GM23338 (cell line): ENCODE measurements around the gene C2orf68. TPM values are rescaled to one million over a fixed set of nuclear protein-coding genes. Genes with fewer than 3 reads are reported as not detected.

Source experiments
- ATAC-seq: fragments of 200-7000 bp; cut with Tn5 transposase; 3 replicates; pipeline ENCODE4 v1.9.1; 2020
- DNase-seq: peaks from one replicate; pipeline ENCODE4 v3.0.0-alpha.2; 2015; ENCODE audit warnings: low spot score
- H2AFZ ChIP-seq: fragments of 200-600 bp; sonication (generic); 2 replicates; pipeline ENCODE4 v1.8.0; 2016; ENCODE audit warnings: antibody characterized with exemption, mild to moderate bottlenecking, moderate library complexity
- H3F3A ChIP-seq: fragments of 200-600 bp; sonication (generic); replicated peaks from 2 replicates; pipeline ENCODE4 v1.8.0; 2017; ENCODE audit warnings: antibody characterized with exemption, mixed run types, low read depth
- H3K27ac ChIP-seq: fragments of 200-600 bp; sonication (generic); 2 replicates; pipeline ENCODE4 v1.6.1; 2016; ENCODE audit warnings: low read depth
- H3K27me3 ChIP-seq: fragments of 200-600 bp; sonication (generic); 2 replicates; pipeline ENCODE4 v1.8.0; 2016; ENCODE audit warnings: mild to moderate bottlenecking, mixed run types, moderate library complexity; ENCODE audit not compliant: insufficient read depth
- H3K36me3 ChIP-seq: fragments of 200-600 bp; sonication (generic); 2 replicates; pipeline ENCODE4 v1.8.0; 2016; ENCODE audit warnings: mild to moderate bottlenecking; ENCODE audit not compliant: insufficient read depth
- H3K4me1 ChIP-seq: fragments of 200-600 bp; sonication (generic); 2 replicates; pipeline ENCODE4 v1.8.0; 2016; ENCODE audit warnings: mild to moderate bottlenecking, moderate library complexity; ENCODE audit not compliant: insufficient read depth
- H3K4me2 ChIP-seq: fragments of 200-600 bp; sonication (generic); 2 replicates; pipeline ENCODE4 v1.7.1; 2017; ENCODE audit warnings: mixed run types
- H3K4me3 ChIP-seq: fragments of 200-600 bp; sonication (generic); 2 replicates; pipeline ENCODE4 v1.6.1; 2016; ENCODE audit warnings: mixed run types
- H3K79me2 ChIP-seq: fragments of 200-600 bp; sonication (generic); replicated peaks from 2 replicates; pipeline ENCODE4 v1.8.0; 2017; ENCODE audit warnings: mild to moderate bottlenecking; ENCODE audit not compliant: insufficient read depth
- H3K9me2 ChIP-seq: fragments of 200-600 bp; sonication (generic); 2 replicates; pipeline ENCODE4 v1.8.0; 2017; ENCODE audit not compliant: insufficient read depth
- H4K20me1 ChIP-seq: fragments of 200-600 bp; sonication (generic); replicated peaks from 2 replicates; pipeline ENCODE4 v1.8.0; 2017; ENCODE audit warnings: mild to moderate bottlenecking; ENCODE audit not compliant: insufficient read depth
- H3K27ac Mint-ChIP-seq: 2 replicates; pipeline ENCODE4 v1.8.0; 2020; ENCODE audit warnings: inconsistent platforms, mild to moderate bottlenecking, moderate library complexity, mixed read lengths
- H3K27me3 Mint-ChIP-seq: 3 replicates; pipeline ENCODE4 v1.8.0; 2022; ENCODE audit warnings: low read depth, mild to moderate bottlenecking, moderate library complexity, mixed read lengths, inconsistent platforms; ENCODE audit not compliant: insufficient read depth, poor library complexity
- H3K36me3 Mint-ChIP-seq: 3 replicates; pipeline ENCODE4 v1.8.0; 2021; ENCODE audit warnings: low read depth, mild to moderate bottlenecking, inconsistent platforms, moderate library complexity, mixed read lengths
- H3K4me1 Mint-ChIP-seq: 3 replicates; pipeline ENCODE4 v1.8.0; 2020; ENCODE audit warnings: mild to moderate bottlenecking, inconsistent platforms, mixed read lengths
- H3K4me3 Mint-ChIP-seq: 3 replicates; pipeline ENCODE4 v1.8.0; 2021; ENCODE audit warnings: moderate library complexity, mild to moderate bottlenecking, inconsistent platforms, mixed read lengths
- H3K9me3 Mint-ChIP-seq: 3 replicates; pipeline ENCODE4 v1.8.0; 2020; ENCODE audit warnings: moderate library complexity, mild to moderate bottlenecking, inconsistent platforms, mixed read lengths
- CREB1 ChIP-seq: fragments of 250-450 bp; sonication (Bioruptor Pico); IDR thresholded peaks from 2 replicates; pipeline ENCODE4 v1.5.0; 2020; ENCODE audit warnings: low read depth, mild to moderate bottlenecking, moderate library complexity
- CTCF ChIP-seq, 2 experiments: fragments of 200-600 bp in 1 of 2; sonication (generic) in 1 of 2; conservative IDR thresholded peaks; 2 replicates each; pipeline versions ENCODE4 v1.5.1 to v1.6.1; 2016 to 2017; ENCODE audit warnings: antibody characterized with exemption in 2 of 2, low read depth in 2 of 2, mild to moderate bottlenecking in 2 of 2, moderate library complexity in 1 of 2
- EZH2 ChIP-seq: fragments of 200-600 bp; sonication (generic); IDR thresholded peaks from one replicate; pipeline ENCODE4 v1.8.0; 2017; ENCODE audit warnings: antibody characterized with exemption, mild to moderate bottlenecking, low read depth; ENCODE audit not compliant: unreplicated experiment
- EZH2phosphoT487 ChIP-seq: fragments of 200-600 bp; sonication (generic); IDR thresholded peaks from one replicate; pipeline ENCODE4 v1.8.1; 2018; ENCODE audit warnings: antibody characterized with exemption; ENCODE audit not compliant: unreplicated experiment
- JUNB ChIP-seq: IDR thresholded peaks from one replicate; pipeline ENCODE4 v1.6.1; 2016; ENCODE audit warnings: antibody characterized with exemption; ENCODE audit not compliant: unreplicated experiment
- NANOG ChIP-seq: IDR thresholded peaks from 2 replicates; pipeline ENCODE4 v1.6.1; 2016; ENCODE audit warnings: antibody characterized with exemption, borderline replicate concordance
- POLR2AphosphoS5 ChIP-seq: IDR thresholded peaks from 2 replicates; pipeline ENCODE4 v1.6.1; 2016; ENCODE audit warnings: antibody characterized with exemption, low read depth
- REST ChIP-seq: IDR thresholded peaks from one replicate; pipeline ENCODE4 v1.6.1; 2018; ENCODE audit warnings: antibody characterized with exemption; ENCODE audit not compliant: unreplicated experiment
- STAT1 ChIP-seq: IDR thresholded peaks from one replicate; pipeline ENCODE4 v1.6.1; 2016; ENCODE audit warnings: antibody characterized with exemption; ENCODE audit not compliant: unreplicated experiment
- ZNF114 ChIP-seq: fragments of 250-450 bp; sonication (Bioruptor Pico); IDR thresholded peaks from 2 replicates; pipeline ENCODE4 v1.5.0; 2020; ENCODE audit warnings: mild to moderate bottlenecking, moderate library complexity
- ZNF331 ChIP-seq: fragments of 250-450 bp; sonication (Bioruptor Pico); IDR thresholded peaks from 2 replicates; pipeline ENCODE4 v1.5.0; 2020; ENCODE audit warnings: low read depth, mild to moderate bottlenecking, moderate library complexity
- ZNF462 ChIP-seq: fragments of 250-450 bp; sonication (Bioruptor Pico); IDR thresholded peaks from 2 replicates; pipeline ENCODE4 v1.5.0; 2020; ENCODE audit warnings: mild to moderate bottlenecking, moderate library complexity
- polyA plus RNA-seq: library from polyadenylated mRNA; unstranded; fragments of >200 nt; fragmentation: Nextera tagmentation; extraction: Ambion mirVana; gene quantifications from 2 replicates; pipeline ENCODE4 v1.2.1, GENCODE V29; 2016
- total RNA-seq: library from RNA; depleted of rRNA; stranded (reverse); fragments of >200 nt; shearing (Covaris generic); gene quantifications from 2 replicates; pipeline ENCODE4 v1.2.3, GENCODE V29; 2014
- TF ChIP-seq, protein P1 (sequence below): IDR thresholded peaks from 2 replicates; pipeline ENCODE4 v1.6.1; 2016; ENCODE audit warnings: antibody characterized with exemption

C2orf68 gene
- total and polyA plus RNA-seq, 2 experiments from 2014 or later = 26.8 to 76.4 TPM

DNA sequence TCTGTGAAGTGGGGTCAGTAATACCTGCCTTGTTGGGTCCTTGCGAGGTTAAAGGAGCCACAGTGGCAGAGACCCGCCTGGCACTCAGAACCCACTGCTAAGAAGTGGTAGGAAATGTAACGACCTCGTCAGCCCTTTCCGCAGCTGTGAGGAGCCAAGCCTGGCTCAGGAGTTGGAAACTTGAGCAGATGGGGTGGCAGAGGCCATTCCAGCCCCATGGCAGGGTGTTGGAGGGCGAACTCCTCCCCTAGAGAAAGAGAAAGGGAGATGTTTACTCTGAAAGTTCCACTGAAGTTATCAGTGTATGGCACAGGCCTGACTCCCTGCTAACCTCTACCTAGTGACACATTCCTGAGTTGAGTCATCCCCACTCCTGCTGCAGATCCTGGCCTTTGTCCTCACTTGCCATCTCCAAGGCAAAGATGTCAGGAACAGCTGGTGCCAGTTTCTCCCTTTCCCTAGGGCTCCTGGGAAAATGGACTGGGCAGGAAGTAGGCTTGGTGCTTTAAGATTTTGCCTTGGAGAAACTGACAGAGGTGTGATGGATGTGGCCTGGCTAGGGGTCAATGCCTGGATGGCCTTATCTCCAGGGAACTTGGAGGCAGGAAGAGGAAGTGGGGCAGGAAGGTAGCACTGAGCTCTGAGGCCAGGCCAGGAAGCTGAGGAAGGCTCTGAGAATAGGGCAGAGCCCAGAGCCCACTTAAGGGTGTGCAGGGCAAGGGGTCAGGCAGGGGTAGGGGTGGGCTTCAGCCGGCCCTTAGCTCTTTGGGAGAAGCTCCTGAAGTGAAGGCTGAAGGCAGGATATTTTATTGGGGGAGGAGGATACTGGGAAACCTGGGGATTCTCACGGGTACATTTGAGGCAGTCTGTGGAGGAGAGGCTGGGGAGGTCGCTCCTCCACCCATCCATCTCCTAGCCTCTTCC is 26.7 kb downstream of the C2orf68 start:
- peak overlapping the region; percentile 65 for H3K4me3 ChIP-seq
- Mint-ChIP-seq H3K9me3 (0 out of 3 replicates have a peak, but pooled peaks cover 3% of the 10 kb centered on the region), H3K4me1 (peaks cover 11% of the 10 kb centered on the region), H3K4me3 (peak overlapping the region; percentile 63), H3K27me3 (peaks cover 28% of the 10 kb centered on the region), H3K27ac (no peak overlapping the region), H3K36me3 (peaks cover 10% of the 10 kb centered on the region; the same call in 1 of the 3 replicates)
- 0 out of 2 replicates have a peak, but pooled peaks cover 3% of the 10 kb centered on the region for H3F3A ChIP-seq
- ATAC-seq (peak; percentile 37), DNase-seq (peak; percentile 29)
- peaks cover 31% of the 10 kb centered on the region for H3K27me3 ChIP-seq
- H4K20me1 ChIP-seq = no peaks in the 10 kb centered on the region
- H3K4me2 ChIP-seq = peak overlapping the region; percentile 86
- no peak overlapping the region for H3K27ac ChIP-seq
- TF ChIP-seq REST (no peak), STAT1 (no peak), ZNF462 (CRISPR knock-in tag) (no peak), CREB1 (no peak), JUNB (no peak), ZNF331 (CRISPR knock-in tag) (no peak), EZH2phosphoT487 (no peak), ZNF114 (CRISPR knock-in tag) (no peak), CTCF (conservative IDR thresholded peaks at IDR 0.05; ENCODE audit: low read depth in 2 of 2) (no peak), NANOG (no peak), POLR2AphosphoS5 (no peak), EZH2 (no peak)
- TF ChIP-seq, protein P1, sequence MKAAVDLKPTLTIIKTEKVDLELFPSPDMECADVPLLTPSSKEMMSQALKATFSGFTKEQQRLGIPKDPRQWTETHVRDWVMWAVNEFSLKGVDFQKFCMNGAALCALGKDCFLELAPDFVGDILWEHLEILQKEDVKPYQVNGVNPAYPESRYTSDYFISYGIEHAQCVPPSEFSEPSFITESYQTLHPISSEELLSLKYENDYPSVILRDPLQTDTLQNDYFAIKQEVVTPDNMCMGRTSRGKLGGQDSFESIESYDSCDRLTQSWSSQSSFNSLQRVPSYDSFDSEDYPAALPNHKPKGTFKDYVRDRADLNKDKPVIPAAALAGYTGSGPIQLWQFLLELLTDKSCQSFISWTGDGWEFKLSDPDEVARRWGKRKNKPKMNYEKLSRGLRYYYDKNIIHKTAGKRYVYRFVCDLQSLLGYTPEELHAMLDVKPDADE = no peak
- no peaks in the 10 kb centered on the region for H3K79me2 ChIP-seq
- H3K9me2 ChIP-seq = no peaks in the 10 kb centered on the region
- H3K4me1 ChIP-seq = peaks cover 7% of the 10 kb centered on the region; the same call in 1 of the 2 replicates
- peak overlapping the region; percentile 95 for H2AFZ ChIP-seq
- H3K36me3 ChIP-seq = no peaks in the 10 kb centered on the region
